Prostate gland (tissue), 2 donors: ENCODE measurements around the gene BOK.

ENCODE experiments used
- CTCF ChIP-seq, 4 experiments: fragments of 200-600 bp in 2 of 4; fragments of 450-650 bp in 2 of 4; sonication (generic) in 2 of 4; IDR thresholded peaks; 1 replicate in 3 of 4; 2 replicates in 1 of 4; pipeline ENCODE4 v1.5.1; 2016 to 2019; ENCODE audit warnings: antibody characterized with exemption in 4 of 4, mild to moderate bottlenecking in 2 of 4, moderate library complexity in 2 of 4
- POLR2AphosphoS5 ChIP-seq: sonication (generic); formaldehyde crosslinking; IDR thresholded peaks from one replicate; pipeline ENCODE4 v1.6.1; 2017; ENCODE audit warnings: antibody characterized with exemption

- TF ChIP-seq POLR2AphosphoS5: no peak
- no peak for TF ChIP-seq CTCF (IDR thresholded peaks at IDR 0.05)
Measured at GRCh38 chr2:241548451-241548835, 10.1 kb upstream of the BOK start.
